Measurements from ENCODE around the gene ACTRT2. TPM values are rescaled to one million over a fixed set of nuclear protein-coding genes. Genes with fewer than 3 reads are reported as not detected.

Gene ACTRT2
- total RNA-seq, 1 experiment from 2014 or later = not detected

- no peak for DNase-seq
- no peak overlapping the region for H3K4me3 ChIP-seq (ENCODE audit: low read length)
- H3K4me2 ChIP-seq (ENCODE audit: low read depth, low read length, poor library complexity, severe bottlenecking) = no peak overlapping the region
Measured at GRCh38 chr1:2981981-2982614, 39.2 kb upstream of the ACTRT2 start.

GRCh38 chr1:2982615-2983318 lies 38.5 kb upstream of the ACTRT2 start:
- Histone ChIP-seq H3K27ac (ENCODE audit: low read length) (no peak overlapping the region), H3K36me3 (ENCODE audit: insufficient read depth, low read length) (no peaks in the 10 kb centered on the region), H3K9ac (ENCODE audit: low read length) (no peak overlapping the region), H3K9me3 (ENCODE audit: low read length) (no peaks in the 10 kb centered on the region), H3K27me3 (ENCODE audit: low read length) (no peaks in the 10 kb centered on the region), H3K4me2 (ENCODE audit: low read depth, low read length, poor library complexity, severe bottlenecking) (no peak overlapping the region), H4K20me1 (ENCODE audit: insufficient read depth, low read depth, low read length) (no peaks in the 10 kb centered on the region), H3K4me1 (ENCODE audit: low read length) (no peaks in the 10 kb centered on the region), H3K79me2 (ENCODE audit: low read length) (no peaks in the 10 kb centered on the region), H3K4me3 (ENCODE audit: low read length) (no peak overlapping the region), H2AFZ (ENCODE audit: low read length) (no peak overlapping the region), H3K9me2 (replicated peaks; ENCODE audit: insufficient read depth, low read length) (no peaks in the 10 kb centered on the region)
- no peak for DNase-seq

More at GRCh38 chr1:2981981-2982614, 39.2 kb upstream of the ACTRT2 start:
- no peaks in the 10 kb centered on the region for H3K36me3 ChIP-seq (ENCODE audit: insufficient read depth, low read length)
- no peaks in the 10 kb centered on the region for H3K27me3 ChIP-seq (ENCODE audit: low read length)
- H3K27ac ChIP-seq (ENCODE audit: low read length) = no peak overlapping the region
- H3K9ac ChIP-seq (ENCODE audit: low read length) = no peak overlapping the region
- H2AFZ ChIP-seq (ENCODE audit: low read length) = no peak overlapping the region
- H4K20me1 ChIP-seq (ENCODE audit: insufficient read depth, low read depth, low read length) = no peaks in the 10 kb centered on the region
- H3K9me3 ChIP-seq (ENCODE audit: low read length) = no peaks in the 10 kb centered on the region
- H3K9me2 ChIP-seq (replicated peaks; ENCODE audit: insufficient read depth, low read length) = no peaks in the 10 kb centered on the region
- H3K4me1 ChIP-seq (ENCODE audit: low read length) = no peaks in the 10 kb centered on the region
- H3K79me2 ChIP-seq (ENCODE audit: low read length) = no peaks in the 10 kb centered on the region

GRCh38 chr1:2983319-2983705 lies 38.0 kb upstream of the ACTRT2 start:
- no peak overlapping the region for H2AFZ ChIP-seq (ENCODE audit: low read length)

GRCh38 chr1:2983706-2984398 lies 37.4 kb upstream of the ACTRT2 start:
- Histone ChIP-seq H3K9me3 (ENCODE audit: low read length) (no peaks in the 10 kb centered on the region), H3K4me3 (ENCODE audit: low read length) (no peak overlapping the region), H3K9ac (ENCODE audit: low read length) (no peak overlapping the region), H3K9me2 (replicated peaks; ENCODE audit: insufficient read depth, low read length) (no peaks in the 10 kb centered on the region), H3K36me3 (ENCODE audit: insufficient read depth, low read length) (no peaks in the 10 kb centered on the region), H3K79me2 (ENCODE audit: low read length) (no peaks in the 10 kb centered on the region), H3K4me1 (ENCODE audit: low read length) (no peaks in the 10 kb centered on the region), H3K4me2 (ENCODE audit: low read depth, low read length, poor library complexity, severe bottlenecking) (no peak overlapping the region), H2AFZ (ENCODE audit: low read length) (no peak overlapping the region), H3K27ac (ENCODE audit: low read length) (no peak overlapping the region), H3K27me3 (ENCODE audit: low read length) (no peaks in the 10 kb centered on the region), H4K20me1 (ENCODE audit: insufficient read depth, low read depth, low read length) (no peaks in the 10 kb centered on the region)
- DNase-seq = no peak

More at GRCh38 chr1:2983319-2983705, 38.0 kb upstream of the ACTRT2 start:
- Histone ChIP-seq H3K9ac (ENCODE audit: low read length) (no peak overlapping the region), H3K9me3 (ENCODE audit: low read length) (no peaks in the 10 kb centered on the region), H3K9me2 (replicated peaks; ENCODE audit: insufficient read depth, low read length) (no peaks in the 10 kb centered on the region), H3K4me1 (ENCODE audit: low read length) (no peaks in the 10 kb centered on the region), H3K27me3 (ENCODE audit: low read length) (no peaks in the 10 kb centered on the region), H3K4me3 (ENCODE audit: low read length) (no peak overlapping the region), H3K27ac (ENCODE audit: low read length) (no peak overlapping the region), H3K79me2 (ENCODE audit: low read length) (no peaks in the 10 kb centered on the region), H3K4me2 (ENCODE audit: low read depth, low read length, poor library complexity, severe bottlenecking) (no peak overlapping the region), H3K36me3 (ENCODE audit: insufficient read depth, low read length) (no peaks in the 10 kb centered on the region), H4K20me1 (ENCODE audit: insufficient read depth, low read depth, low read length) (no peaks in the 10 kb centered on the region)
- no peak for DNase-seq

GRCh38 chr1:2984399-2985061 lies 36.7 kb upstream of the ACTRT2 start:
- Histone ChIP-seq H3K4me2 (ENCODE audit: low read depth, low read length, poor library complexity, severe bottlenecking) (no peak overlapping the region), H3K79me2 (ENCODE audit: low read length) (no peaks in the 10 kb centered on the region), H4K20me1 (ENCODE audit: insufficient read depth, low read depth, low read length) (no peaks in the 10 kb centered on the region), H3K27me3 (ENCODE audit: low read length) (no peaks in the 10 kb centered on the region), H3K36me3 (ENCODE audit: insufficient read depth, low read length) (no peaks in the 10 kb centered on the region), H3K27ac (ENCODE audit: low read length) (no peak overlapping the region), H3K4me3 (ENCODE audit: low read length) (no peak overlapping the region), H2AFZ (ENCODE audit: low read length) (no peak overlapping the region), H3K9me3 (ENCODE audit: low read length) (no peaks in the 10 kb centered on the region), H3K4me1 (ENCODE audit: low read length) (no peaks in the 10 kb centered on the region), H3K9ac (ENCODE audit: low read length) (no peak overlapping the region), H3K9me2 (replicated peaks; ENCODE audit: insufficient read depth, low read length) (no peaks in the 10 kb centered on the region)
- no peak for DNase-seq

- no peak for DNase-seq
Measured at GRCh38 chr1:2985067-2985561, 36.2 kb upstream of the ACTRT2 start.

GRCh38 chr1:2985694-2986548 lies 35.3 kb upstream of the ACTRT2 start:
- no peaks in the 10 kb centered on the region for H3K79me2 ChIP-seq (ENCODE audit: low read length)
- no peaks in the 10 kb centered on the region for H3K4me1 ChIP-seq (ENCODE audit: low read length)
- H3K27me3 ChIP-seq (ENCODE audit: low read length) = no peaks in the 10 kb centered on the region
- H3K4me2 ChIP-seq (ENCODE audit: low read depth, low read length, poor library complexity, severe bottlenecking) = no peak overlapping the region
- no peak for DNase-seq
- H4K20me1 ChIP-seq (ENCODE audit: insufficient read depth, low read depth, low read length) = no peaks in the 10 kb centered on the region
- no peak overlapping the region for H3K4me3 ChIP-seq (ENCODE audit: low read length)
- no peaks in the 10 kb centered on the region for H3K9me3 ChIP-seq (ENCODE audit: low read length)
- no peak overlapping the region for H2AFZ ChIP-seq (ENCODE audit: low read length)
- H3K36me3 ChIP-seq (ENCODE audit: insufficient read depth, low read length) = no peaks in the 10 kb centered on the region
- no peak overlapping the region for H3K27ac ChIP-seq (ENCODE audit: low read length)
- no peaks in the 10 kb centered on the region for H3K9me2 ChIP-seq (replicated peaks; ENCODE audit: insufficient read depth, low read length)
- no peak overlapping the region for H3K9ac ChIP-seq (ENCODE audit: low read length)

More at GRCh38 chr1:2985067-2985561, 36.2 kb upstream of the ACTRT2 start:
- Histone ChIP-seq H3K36me3 (ENCODE audit: insufficient read depth, low read length) (no peaks in the 10 kb centered on the region), H3K9me3 (ENCODE audit: low read length) (no peaks in the 10 kb centered on the region), H3K9me2 (replicated peaks; ENCODE audit: insufficient read depth, low read length) (no peaks in the 10 kb centered on the region), H3K27me3 (ENCODE audit: low read length) (no peaks in the 10 kb centered on the region), H4K20me1 (ENCODE audit: insufficient read depth, low read depth, low read length) (no peaks in the 10 kb centered on the region), H3K9ac (ENCODE audit: low read length) (no peak overlapping the region), H3K4me3 (ENCODE audit: low read length) (no peak overlapping the region), H3K4me1 (ENCODE audit: low read length) (no peaks in the 10 kb centered on the region), H3K4me2 (ENCODE audit: low read depth, low read length, poor library complexity, severe bottlenecking) (no peak overlapping the region), H2AFZ (ENCODE audit: low read length) (no peak overlapping the region), H3K79me2 (ENCODE audit: low read length) (no peaks in the 10 kb centered on the region), H3K27ac (ENCODE audit: low read length) (no peak overlapping the region)
